H1 (cell line): ENCODE data around the gene RARA. TPM values are rescaled to one million over a fixed set of nuclear protein-coding genes. Genes with fewer than 3 reads are reported as not detected.

Experiments
- BCL11A ChIP-seq, 2 experiments: IDR thresholded peaks; one replicate each; pipeline ENCODE4 v1.6.1; 2011; ENCODE audit warnings: low read depth in 2 of 2, low read length in 2 of 2, mild to moderate bottlenecking in 2 of 2
- POU5F1 ChIP-seq: IDR thresholded peaks from 2 replicates; pipeline ENCODE4 v1.6.1; 2011; ENCODE audit warnings: low read depth, mild to moderate bottlenecking, low read length, moderate library complexity
- polyA plus RNA-seq, 7 experiments: library from polyadenylated mRNA; depleted of rRNA in 3 of 7; stranded (reverse) in 5 of 7; unstranded in 2 of 7; fragments of >200 nt in 5 of 7; fragments of 200-250 nt in 2 of 7; gene quantifications; 1 replicate in 5 of 7; 2 replicates in 1 of 7; 4 replicates in 1 of 7; pipeline versions ENCODE4 v1.2.1 to v1.2.3, GENCODE V29; 2011 to 2013; ENCODE audit warnings: missing spikeins in 2 of 7, mixed read lengths in 2 of 7
- total RNA-seq: library from RNA; stranded (reverse); fragmentation: NEBNext Ultra II Directional; extraction: Animal tissue kit (Norgen Biotek cat#: 25700); gene quantifications from 2 replicates; pipeline ENCODE4 v1.2.1, GENCODE V29; 2021
- TF ChIP-seq, protein P1 (sequence below): fragments of 300-600 bp; sonication (generic); IDR thresholded peaks from 2 replicates; pipeline ENCODE4 v1.7.1; 2012; ENCODE audit warnings: low read length, moderate library complexity, mild to moderate bottlenecking, inconsistent platforms; ENCODE audit not compliant: insufficient replicate concordance
- TF ChIP-seq, protein P2 (sequence below), 3 experiments: IDR thresholded peaks; 1 replicate in 2 of 3; 2 replicates in 1 of 3; pipeline versions ENCODE4 v1.5.1 to v1.6.1; 2011; ENCODE audit warnings: low read length in 3 of 3, mild to moderate bottlenecking in 3 of 3, inconsistent platforms in 2 of 3, low read depth in 1 of 3, moderate library complexity in 1 of 3; ENCODE audit not compliant: insufficient read depth in 1 of 3; ENCODE audit errors: control extremely low read depth in 1 of 3
- TF ChIP-seq, protein P3 (sequence below): IDR thresholded peaks from 2 replicates; pipeline ENCODE4 v1.6.1; 2012; ENCODE audit warnings: low read length, inconsistent platforms
- TF ChIP-seq, protein P4 (sequence below): IDR thresholded peaks from 2 replicates; pipeline ENCODE4 v1.6.1; 2011; ENCODE audit warnings: low read depth, mild to moderate bottlenecking, low read length; ENCODE audit not compliant: insufficient read depth

Gene RARA
- total and polyA plus RNA-seq, 2 of the 8 experiments (the other 6 are each of a cell fraction or from before 2014, with no cell fraction given) = 4.4 to 16.5 TPM

DNA sequence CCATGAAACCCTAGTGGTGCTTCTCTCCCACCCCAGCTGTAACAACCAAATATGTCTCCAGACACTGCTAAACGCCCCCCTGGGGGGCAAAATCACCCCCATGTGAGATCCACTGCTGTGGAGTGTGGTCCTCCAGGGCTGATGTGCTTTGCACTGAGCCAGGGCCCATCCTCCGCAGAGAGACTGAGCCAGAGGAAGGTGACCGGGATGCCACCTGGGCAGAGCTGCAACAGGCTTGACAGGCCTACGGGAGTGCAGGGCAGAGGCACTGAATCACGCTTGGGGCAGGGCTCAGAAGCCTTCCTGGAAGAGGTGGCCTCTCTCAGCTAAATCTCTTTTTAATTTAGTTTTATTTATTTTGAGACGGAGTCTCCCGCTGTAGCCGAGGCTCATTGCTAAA is 51.1 kb downstream of the RARA start (continued):
- TF ChIP-seq, protein P1, sequence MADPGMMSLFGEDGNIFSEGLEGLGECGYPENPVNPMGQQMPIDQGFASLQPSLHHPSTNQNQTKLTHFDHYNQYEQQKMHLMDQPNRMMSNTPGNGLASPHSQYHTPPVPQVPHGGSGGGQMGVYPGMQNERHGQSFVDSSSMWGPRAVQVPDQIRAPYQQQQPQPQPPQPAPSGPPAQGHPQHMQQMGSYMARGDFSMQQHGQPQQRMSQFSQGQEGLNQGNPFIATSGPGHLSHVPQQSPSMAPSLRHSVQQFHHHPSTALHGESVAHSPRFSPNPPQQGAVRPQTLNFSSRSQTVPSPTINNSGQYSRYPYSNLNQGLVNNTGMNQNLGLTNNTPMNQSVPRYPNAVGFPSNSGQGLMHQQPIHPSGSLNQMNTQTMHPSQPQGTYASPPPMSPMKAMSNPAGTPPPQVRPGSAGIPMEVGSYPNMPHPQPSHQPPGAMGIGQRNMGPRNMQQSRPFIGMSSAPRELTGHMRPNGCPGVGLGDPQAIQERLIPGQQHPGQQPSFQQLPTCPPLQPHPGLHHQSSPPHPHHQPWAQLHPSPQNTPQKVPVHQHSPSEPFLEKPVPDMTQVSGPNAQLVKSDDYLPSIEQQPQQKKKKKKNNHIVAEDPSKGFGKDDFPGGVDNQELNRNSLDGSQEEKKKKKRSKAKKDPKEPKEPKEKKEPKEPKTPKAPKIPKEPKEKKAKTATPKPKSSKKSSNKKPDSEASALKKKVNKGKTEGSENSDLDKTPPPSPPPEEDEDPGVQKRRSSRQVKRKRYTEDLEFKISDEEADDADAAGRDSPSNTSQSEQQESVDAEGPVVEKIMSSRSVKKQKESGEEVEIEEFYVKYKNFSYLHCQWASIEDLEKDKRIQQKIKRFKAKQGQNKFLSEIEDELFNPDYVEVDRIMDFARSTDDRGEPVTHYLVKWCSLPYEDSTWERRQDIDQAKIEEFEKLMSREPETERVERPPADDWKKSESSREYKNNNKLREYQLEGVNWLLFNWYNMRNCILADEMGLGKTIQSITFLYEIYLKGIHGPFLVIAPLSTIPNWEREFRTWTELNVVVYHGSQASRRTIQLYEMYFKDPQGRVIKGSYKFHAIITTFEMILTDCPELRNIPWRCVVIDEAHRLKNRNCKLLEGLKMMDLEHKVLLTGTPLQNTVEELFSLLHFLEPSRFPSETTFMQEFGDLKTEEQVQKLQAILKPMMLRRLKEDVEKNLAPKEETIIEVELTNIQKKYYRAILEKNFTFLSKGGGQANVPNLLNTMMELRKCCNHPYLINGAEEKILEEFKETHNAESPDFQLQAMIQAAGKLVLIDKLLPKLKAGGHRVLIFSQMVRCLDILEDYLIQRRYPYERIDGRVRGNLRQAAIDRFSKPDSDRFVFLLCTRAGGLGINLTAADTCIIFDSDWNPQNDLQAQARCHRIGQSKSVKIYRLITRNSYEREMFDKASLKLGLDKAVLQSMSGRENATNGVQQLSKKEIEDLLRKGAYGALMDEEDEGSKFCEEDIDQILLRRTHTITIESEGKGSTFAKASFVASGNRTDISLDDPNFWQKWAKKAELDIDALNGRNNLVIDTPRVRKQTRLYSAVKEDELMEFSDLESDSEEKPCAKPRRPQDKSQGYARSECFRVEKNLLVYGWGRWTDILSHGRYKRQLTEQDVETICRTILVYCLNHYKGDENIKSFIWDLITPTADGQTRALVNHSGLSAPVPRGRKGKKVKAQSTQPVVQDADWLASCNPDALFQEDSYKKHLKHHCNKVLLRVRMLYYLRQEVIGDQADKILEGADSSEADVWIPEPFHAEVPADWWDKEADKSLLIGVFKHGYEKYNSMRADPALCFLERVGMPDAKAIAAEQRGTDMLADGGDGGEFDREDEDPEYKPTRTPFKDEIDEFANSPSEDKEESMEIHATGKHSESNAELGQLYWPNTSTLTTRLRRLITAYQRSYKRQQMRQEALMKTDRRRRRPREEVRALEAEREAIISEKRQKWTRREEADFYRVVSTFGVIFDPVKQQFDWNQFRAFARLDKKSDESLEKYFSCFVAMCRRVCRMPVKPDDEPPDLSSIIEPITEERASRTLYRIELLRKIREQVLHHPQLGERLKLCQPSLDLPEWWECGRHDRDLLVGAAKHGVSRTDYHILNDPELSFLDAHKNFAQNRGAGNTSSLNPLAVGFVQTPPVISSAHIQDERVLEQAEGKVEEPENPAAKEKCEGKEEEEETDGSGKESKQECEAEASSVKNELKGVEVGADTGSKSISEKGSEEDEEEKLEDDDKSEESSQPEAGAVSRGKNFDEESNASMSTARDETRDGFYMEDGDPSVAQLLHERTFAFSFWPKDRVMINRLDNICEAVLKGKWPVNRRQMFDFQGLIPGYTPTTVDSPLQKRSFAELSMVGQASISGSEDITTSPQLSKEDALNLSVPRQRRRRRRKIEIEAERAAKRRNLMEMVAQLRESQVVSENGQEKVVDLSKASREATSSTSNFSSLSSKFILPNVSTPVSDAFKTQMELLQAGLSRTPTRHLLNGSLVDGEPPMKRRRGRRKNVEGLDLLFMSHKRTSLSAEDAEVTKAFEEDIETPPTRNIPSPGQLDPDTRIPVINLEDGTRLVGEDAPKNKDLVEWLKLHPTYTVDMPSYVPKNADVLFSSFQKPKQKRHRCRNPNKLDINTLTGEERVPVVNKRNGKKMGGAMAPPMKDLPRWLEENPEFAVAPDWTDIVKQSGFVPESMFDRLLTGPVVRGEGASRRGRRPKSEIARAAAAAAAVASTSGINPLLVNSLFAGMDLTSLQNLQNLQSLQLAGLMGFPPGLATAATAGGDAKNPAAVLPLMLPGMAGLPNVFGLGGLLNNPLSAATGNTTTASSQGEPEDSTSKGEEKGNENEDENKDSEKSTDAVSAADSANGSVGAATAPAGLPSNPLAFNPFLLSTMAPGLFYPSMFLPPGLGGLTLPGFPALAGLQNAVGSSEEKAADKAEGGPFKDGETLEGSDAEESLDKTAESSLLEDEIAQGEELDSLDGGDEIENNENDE = no peak
- TF ChIP-seq, protein P2, sequence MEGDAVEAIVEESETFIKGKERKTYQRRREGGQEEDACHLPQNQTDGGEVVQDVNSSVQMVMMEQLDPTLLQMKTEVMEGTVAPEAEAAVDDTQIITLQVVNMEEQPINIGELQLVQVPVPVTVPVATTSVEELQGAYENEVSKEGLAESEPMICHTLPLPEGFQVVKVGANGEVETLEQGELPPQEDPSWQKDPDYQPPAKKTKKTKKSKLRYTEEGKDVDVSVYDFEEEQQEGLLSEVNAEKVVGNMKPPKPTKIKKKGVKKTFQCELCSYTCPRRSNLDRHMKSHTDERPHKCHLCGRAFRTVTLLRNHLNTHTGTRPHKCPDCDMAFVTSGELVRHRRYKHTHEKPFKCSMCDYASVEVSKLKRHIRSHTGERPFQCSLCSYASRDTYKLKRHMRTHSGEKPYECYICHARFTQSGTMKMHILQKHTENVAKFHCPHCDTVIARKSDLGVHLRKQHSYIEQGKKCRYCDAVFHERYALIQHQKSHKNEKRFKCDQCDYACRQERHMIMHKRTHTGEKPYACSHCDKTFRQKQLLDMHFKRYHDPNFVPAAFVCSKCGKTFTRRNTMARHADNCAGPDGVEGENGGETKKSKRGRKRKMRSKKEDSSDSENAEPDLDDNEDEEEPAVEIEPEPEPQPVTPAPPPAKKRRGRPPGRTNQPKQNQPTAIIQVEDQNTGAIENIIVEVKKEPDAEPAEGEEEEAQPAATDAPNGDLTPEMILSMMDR (IDR thresholded peaks at IDR 0.05; ENCODE audit: control extremely low read depth in 1 of 3, insufficient read depth in 1 of 3, low read depth in 1 of 3, low read length in 3 of 3) = no peak
- TF ChIP-seq, protein P3, sequence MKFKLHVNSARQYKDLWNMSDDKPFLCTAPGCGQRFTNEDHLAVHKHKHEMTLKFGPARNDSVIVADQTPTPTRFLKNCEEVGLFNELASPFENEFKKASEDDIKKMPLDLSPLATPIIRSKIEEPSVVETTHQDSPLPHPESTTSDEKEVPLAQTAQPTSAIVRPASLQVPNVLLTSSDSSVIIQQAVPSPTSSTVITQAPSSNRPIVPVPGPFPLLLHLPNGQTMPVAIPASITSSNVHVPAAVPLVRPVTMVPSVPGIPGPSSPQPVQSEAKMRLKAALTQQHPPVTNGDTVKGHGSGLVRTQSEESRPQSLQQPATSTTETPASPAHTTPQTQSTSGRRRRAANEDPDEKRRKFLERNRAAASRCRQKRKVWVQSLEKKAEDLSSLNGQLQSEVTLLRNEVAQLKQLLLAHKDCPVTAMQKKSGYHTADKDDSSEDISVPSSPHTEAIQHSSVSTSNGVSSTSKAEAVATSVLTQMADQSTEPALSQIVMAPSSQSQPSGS = no peak
- TF ChIP-seq, protein P4, sequence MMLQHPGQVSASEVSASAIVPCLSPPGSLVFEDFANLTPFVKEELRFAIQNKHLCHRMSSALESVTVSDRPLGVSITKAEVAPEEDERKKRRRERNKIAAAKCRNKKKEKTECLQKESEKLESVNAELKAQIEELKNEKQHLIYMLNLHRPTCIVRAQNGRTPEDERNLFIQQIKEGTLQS = no peak
- TF ChIP-seq BCL11A (IDR thresholded peaks at IDR 0.05; ENCODE audit: low read depth in 2 of 2, low read length in 2 of 2) (no peak), POU5F1 (no peak)
